Frontal cortex (tissue), 1 donor: Measurements from ENCODE around the gene GPR15LG. TPM values are rescaled to one million over a fixed set of nuclear protein-coding genes. Genes with fewer than 3 reads are reported as not detected.

Experiments
- total RNA-seq: library from RNA; depleted of rRNA; stranded (reverse); fragments of >200 nt; gene quantifications from one replicate; pipeline ENCODE4 v1.2.3, GENCODE V29; 2014

GPR15LG gene
- total RNA-seq, 1 donor from 2014 or later: not detected

Other genes starting within 250 kb of the GPR15LG start
- 165 TPM for gene GHITM, start 34.3 kb upstream of the GPR15LG start, total RNA-seq
- gene CDHR1, start 20.7 kb downstream of the GPR15LG start, total RNA-seq: 1.6 TPM
- gene LRIT2, start 51.7 kb downstream of the GPR15LG start, total RNA-seq: not detected
- gene LRIT1, start 67.7 kb downstream of the GPR15LG start, total RNA-seq: not detected
- gene RGR, start 71.3 kb downstream of the GPR15LG start, total RNA-seq: not detected
- 90.1 TPM for gene CCSER2, start 154.8 kb downstream of the GPR15LG start, total RNA-seq